ENCODE data around the gene RIMOC1. TPM values are rescaled to one million over a fixed set of nuclear protein-coding genes. Genes with fewer than 3 reads are reported as not detected.
A peak's percentile ranks its signal among the peaks of the same experiment; 100 is the strongest.

The RIMOC1 gene
- polyA plus RNA-seq, 1 donor from 2014 or later: 18.5 TPM

- peak overlapping the region; percentile 90 for H2AFZ ChIP-seq (ENCODE audit: low read depth, low read length)
- H3K9ac ChIP-seq (ENCODE audit: low read length): peak overlapping the region; percentile 86
- TF ChIP-seq TAF1 (IDR thresholded peaks at IDR 0.05; ENCODE audit: low read depth) (no peak), MXI1 (conservative IDR thresholded peaks at IDR 0.05; ENCODE audit: poor library complexity, severe bottlenecking) (peak; percentile 21)
Observed at GRCh38 chr5:41870627-41871048, 33.5 kb upstream of the RIMOC1 start.

GRCh38 chr5:41871852-41872251 is 32.3 kb upstream of the RIMOC1 start:
- Histone ChIP-seq H3K9me2 (ENCODE audit: insufficient read depth, low read length) (no peaks in the 10 kb centered on the region), H3K9me3 (ENCODE audit: low read length) (no peaks in the 10 kb centered on the region), H2AFZ (ENCODE audit: low read depth, low read length) (no peak overlapping the region), H3K79me2 (replicated peaks; ENCODE audit: insufficient read depth, low read length) (no peaks in the 10 kb centered on the region), H4K20me1 (ENCODE audit: insufficient read depth) (no peaks in the 10 kb centered on the region), H3K4me2 (ENCODE audit: low read length) (no peak overlapping the region), H3K27ac (ENCODE audit: low read length) (no peak overlapping the region), H3K4me3 (ENCODE audit: low read length) (no peak overlapping the region), H3K27me3 (ENCODE audit: insufficient read depth, low read depth, low read length) (no peaks in the 10 kb centered on the region), H3F3A (ENCODE audit: insufficient read depth, low read length, poor library complexity, severe bottlenecking) (peaks cover 6% of the 10 kb centered on the region), H3K9ac (ENCODE audit: low read length) (no peak overlapping the region), H3K36me3 (ENCODE audit: insufficient read depth, low read length) (no peaks in the 10 kb centered on the region)
- TF ChIP-seq CTCF (IDR thresholded peaks at IDR 0.05; ENCODE audit: poor library complexity, severe bottlenecking) (no peak), TAF1 (IDR thresholded peaks at IDR 0.05; ENCODE audit: low read depth) (no peak), MXI1 (conservative IDR thresholded peaks at IDR 0.05; ENCODE audit: poor library complexity, severe bottlenecking) (no peak), POLR2AphosphoS5 (IDR thresholded peaks at IDR 0.05) (no peak), EP300 (conservative IDR thresholded peaks at IDR 0.05; ENCODE audit: poor library complexity, severe bottlenecking) (no peak), SMC3 (conservative IDR thresholded peaks at IDR 0.05; ENCODE audit: poor library complexity) (no peak), RAD21 (conservative IDR thresholded peaks at IDR 0.05) (no peak), REST (IDR thresholded peaks at IDR 0.05; ENCODE audit: borderline replicate concordance) (no peak)

More at GRCh38 chr5:41870627-41871048, 33.5 kb upstream of the RIMOC1 start:
- Histone ChIP-seq H3K27ac (ENCODE audit: low read length) (peak overlapping the region; percentile 84), H4K20me1 (ENCODE audit: insufficient read depth) (no peaks in the 10 kb centered on the region), H3F3A (ENCODE audit: insufficient read depth, low read length, poor library complexity, severe bottlenecking) (peaks cover 6% of the 10 kb centered on the region), H3K9me3 (ENCODE audit: low read length) (no peaks in the 10 kb centered on the region), H3K4me2 (ENCODE audit: low read length) (peak overlapping the region; percentile 48), H3K9me2 (ENCODE audit: insufficient read depth, low read length) (no peaks in the 10 kb centered on the region), H3K79me2 (replicated peaks; ENCODE audit: insufficient read depth, low read length) (no peaks in the 10 kb centered on the region), H3K27me3 (ENCODE audit: insufficient read depth, low read depth, low read length) (no peaks in the 10 kb centered on the region), H3K36me3 (ENCODE audit: insufficient read depth, low read length) (no peaks in the 10 kb centered on the region), H3K4me3 (ENCODE audit: low read length) (peak overlapping the region; percentile 86)

GRCh38 chr5:41874512-41875060 is 29.6 kb upstream of the RIMOC1 start:
- no peaks in the 10 kb centered on the region for H3K27me3 ChIP-seq (ENCODE audit: insufficient read depth, low read depth, low read length)
- TF ChIP-seq EZH2 (IDR thresholded peaks at IDR 0.05; ENCODE audit: borderline replicate concordance, insufficient read depth, low read length, poor library complexity, severe bottlenecking) (no peak), EP300 (conservative IDR thresholded peaks at IDR 0.05; ENCODE audit: poor library complexity, severe bottlenecking) (no peak), SMC3 (conservative IDR thresholded peaks at IDR 0.05; ENCODE audit: poor library complexity) (no peak), MXI1 (conservative IDR thresholded peaks at IDR 0.05; ENCODE audit: poor library complexity, severe bottlenecking) (no peak), POLR2AphosphoS5 (IDR thresholded peaks at IDR 0.05) (no peak), REST (IDR thresholded peaks at IDR 0.05; ENCODE audit: borderline replicate concordance) (no peak)
- no peak overlapping the region for H3K4me2 ChIP-seq (ENCODE audit: low read length)

More at GRCh38 chr5:41874512-41875060, 29.6 kb upstream of the RIMOC1 start:
- H3F3A ChIP-seq (ENCODE audit: insufficient read depth, low read length, poor library complexity, severe bottlenecking): no peaks in the 10 kb centered on the region
- H3K79me2 ChIP-seq (replicated peaks; ENCODE audit: insufficient read depth, low read length): no peaks in the 10 kb centered on the region
- no peaks in the 10 kb centered on the region for H3K36me3 ChIP-seq (ENCODE audit: insufficient read depth, low read length)
- no peaks in the 10 kb centered on the region for H4K20me1 ChIP-seq (ENCODE audit: insufficient read depth)
- no peak overlapping the region for H3K4me3 ChIP-seq (ENCODE audit: low read length)
- H3K9me2 ChIP-seq (ENCODE audit: insufficient read depth, low read length): no peaks in the 10 kb centered on the region
- no peaks in the 10 kb centered on the region for H3K9me3 ChIP-seq (ENCODE audit: low read length)
- no peak overlapping the region for H3K9ac ChIP-seq (ENCODE audit: low read length)
- H3K27ac ChIP-seq (ENCODE audit: low read length): no peak overlapping the region
- H2AFZ ChIP-seq (ENCODE audit: low read depth, low read length): no peak overlapping the region

All from neural cell (in vitro differentiated cells).